Amygdala (tissue), 56 donors: ENCODE measurements around the gene NUDCD3.

Experiments
- DNase-seq, 56 donors: peaks; one replicate each; lab custom pipeline; 2025; lab: John Stamatoyannopoulos, UW

The NUDCD3 gene

DNA sequence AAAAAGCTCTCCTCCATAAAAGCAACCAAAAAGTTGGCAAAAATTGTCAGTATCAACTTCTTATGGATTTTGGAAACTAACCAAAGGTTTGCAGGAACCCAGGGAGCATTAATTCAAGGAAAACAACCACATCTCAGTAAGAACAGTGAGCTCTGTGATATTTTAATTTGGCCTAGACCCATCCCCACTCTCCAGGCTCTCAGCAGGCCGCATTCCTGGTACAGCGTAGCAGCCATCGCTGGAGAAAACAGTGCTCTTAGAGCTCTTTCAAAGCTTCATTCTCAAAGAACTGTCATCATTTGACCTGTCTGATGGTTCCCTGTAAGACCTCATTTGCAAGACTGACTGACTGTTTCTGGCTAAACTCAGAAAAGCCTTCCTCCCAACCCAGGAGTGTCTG, 81.9 kb downstream of the NUDCD3 start:
- no peak for DNase-seq

DNA sequence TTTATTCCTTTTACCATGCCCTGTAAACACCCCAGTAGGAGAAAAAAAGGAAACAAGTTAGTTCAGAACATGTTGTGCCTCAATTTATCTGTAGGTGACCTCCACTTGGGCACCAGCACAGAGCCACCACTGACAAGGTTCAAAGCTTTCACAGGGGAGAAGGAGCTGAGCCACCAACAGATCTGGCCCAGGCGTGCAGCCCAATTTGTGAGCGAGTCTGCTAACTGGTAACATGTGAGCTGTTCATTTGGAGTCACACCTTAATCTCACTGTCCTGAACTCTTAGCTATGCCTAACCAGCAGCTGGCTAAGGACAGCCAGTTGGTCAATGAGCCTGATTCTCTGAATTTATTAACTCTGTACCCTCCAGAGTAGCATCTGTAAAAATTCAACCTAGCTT, 86.7 kb downstream of the NUDCD3 start:
- no peak for DNase-seq

DNA sequence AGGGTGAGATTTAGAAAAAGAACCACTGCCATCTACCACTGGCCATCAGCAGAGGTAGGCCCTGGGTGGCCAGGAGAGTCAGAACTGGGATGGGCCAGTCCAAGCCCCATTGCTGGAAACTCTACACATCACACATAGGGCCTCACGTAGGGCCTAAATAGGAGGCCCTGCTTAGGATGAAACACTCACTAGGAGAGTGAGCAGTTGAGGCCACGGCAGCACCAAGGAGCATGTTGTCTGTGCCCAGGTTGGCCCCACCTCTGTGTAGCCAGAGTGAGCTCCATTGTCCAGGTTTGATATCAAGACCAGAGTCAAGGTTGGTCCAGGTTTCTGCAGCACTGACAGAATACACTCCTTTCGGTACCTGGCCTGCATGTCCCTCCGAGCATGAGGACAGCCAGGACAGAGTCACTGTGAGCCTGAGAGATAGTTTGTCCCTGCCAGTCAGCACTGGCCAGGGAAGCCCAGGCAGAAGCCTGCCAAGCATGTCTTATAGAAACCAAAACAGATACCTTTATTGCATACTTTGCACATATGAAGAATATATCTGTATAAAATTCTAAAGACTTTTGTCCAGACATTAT, 87.2 kb downstream of the NUDCD3 start:
- no peak for DNase-seq

DNA sequence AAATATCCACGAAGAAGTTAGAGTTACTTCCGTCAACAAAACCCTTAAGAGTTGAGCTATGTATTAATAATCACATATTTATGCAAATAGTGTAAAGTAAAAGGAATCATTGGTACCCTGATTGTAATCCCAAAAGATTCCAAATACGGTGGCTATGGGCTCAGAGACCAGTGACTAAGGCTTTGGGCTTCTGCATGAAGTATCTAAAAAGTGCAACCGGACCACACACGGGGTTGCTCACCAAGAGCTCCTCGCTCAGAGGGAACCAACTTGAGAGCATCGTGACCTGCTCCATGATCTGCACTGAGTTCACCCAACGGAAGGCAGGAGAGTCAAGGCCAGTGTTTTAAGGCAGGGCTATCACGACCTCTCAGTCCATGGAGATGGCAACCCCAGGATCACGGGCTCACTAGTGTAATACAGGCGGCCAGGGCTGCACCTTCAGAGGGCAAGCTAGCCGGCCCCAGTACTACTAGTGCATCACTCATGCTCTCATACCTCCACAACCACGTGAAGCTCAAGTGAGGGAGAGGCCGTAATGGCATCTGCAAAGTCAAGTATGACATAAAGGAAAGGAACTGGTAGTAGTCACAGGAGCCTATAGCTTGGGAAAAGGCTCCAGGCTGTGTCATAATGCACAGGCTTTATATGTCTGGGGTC, 87.9 kb downstream of the NUDCD3 start:
- DNase-seq = no peak

DNA sequence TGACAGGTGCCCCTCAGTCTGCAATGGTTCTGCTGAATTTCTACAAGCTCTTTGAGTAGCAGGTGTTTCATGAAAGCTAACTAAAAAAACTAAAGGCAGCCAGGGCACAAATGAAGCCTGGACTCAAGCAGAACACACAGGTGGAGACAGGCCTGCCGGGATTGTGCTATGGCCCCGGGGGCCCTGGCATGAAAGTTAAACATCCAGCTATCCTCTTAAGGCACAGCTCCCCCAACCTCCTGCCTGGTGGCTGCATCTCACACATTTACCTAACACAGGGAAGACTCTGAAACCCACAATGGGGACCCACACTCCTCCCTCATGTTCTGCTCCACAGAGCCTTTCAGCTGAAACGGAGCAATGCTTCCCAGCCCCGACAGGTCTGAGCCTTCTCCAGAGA, 88.8 kb downstream of the NUDCD3 start:
- no peak for DNase-seq

DNA sequence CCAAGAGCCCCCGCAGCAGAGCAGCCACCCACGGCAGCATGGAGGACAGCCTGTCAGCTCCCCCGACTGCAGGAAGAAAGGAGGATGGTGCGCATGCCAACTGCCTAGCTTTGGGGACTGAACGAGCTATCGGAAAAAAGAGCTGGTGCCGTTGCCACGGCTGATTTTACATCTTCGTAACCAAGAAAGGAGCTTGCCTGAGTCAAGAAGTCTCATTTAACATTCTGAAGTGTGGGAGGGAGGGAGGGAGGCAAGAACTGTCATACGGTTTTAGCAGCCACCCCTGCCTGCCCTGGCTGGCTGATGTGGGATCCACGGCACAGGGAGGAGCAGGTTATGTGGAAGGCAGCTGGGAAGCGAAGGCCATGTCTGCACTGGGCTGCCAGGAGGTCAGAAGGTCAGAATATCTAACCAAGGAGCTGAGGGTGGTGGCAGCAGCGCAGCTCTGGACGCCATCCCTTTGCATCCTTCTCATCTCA, 90.4 kb downstream of the NUDCD3 start:
- peak in 16 of 56 donors; percentile 15 to 74 (median 39) for DNase-seq

DNA sequence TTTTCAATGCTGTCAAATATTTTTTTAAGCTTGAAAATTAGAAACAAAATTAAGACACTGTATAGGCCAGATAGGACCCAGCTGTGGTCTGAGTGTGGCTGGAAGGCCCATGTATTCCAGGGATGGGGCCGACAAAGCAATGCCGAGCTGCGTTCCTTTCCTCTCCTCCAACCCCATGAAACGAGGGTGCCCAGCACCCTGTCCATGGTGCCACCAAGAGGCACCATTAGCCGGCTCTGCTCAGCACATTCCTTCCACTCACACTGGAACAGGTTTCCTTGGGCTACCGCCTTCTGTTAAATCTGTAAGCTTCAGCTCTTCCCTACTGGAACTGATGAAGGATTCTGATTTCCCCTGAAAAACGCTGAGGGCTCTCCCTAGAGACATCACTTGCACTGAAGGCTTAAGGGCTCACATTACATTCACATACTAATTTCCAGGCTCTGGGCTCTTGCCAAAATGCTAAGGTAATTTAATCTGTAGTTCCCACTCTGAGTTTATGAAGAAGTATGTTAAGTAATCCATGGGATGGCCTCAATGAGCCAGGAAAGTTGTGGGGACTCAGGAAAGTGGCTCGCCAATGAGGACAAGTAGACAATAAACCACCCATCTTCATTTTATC, 91.4 kb downstream of the NUDCD3 start:
- no peak for DNase-seq

DNA sequence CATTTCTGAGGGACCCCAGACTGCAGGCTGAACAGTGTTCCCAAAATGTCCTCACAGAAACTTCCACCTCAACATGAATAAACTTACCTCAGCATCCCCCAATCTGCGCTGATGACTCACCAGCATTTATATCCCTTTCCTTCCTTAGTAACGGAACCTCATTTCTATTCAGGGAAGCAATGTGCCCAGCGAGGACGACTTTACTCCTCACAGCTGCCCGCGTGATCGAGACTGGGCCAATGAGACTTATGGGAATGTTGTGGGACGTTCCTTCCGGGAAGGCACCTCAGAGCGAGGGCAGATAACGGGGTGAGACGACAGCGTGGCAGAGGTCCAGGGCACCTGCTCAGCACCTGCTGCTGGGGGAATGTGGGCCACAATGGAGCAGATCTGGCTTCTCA, 91.9 kb downstream of the NUDCD3 start:
- DNase-seq = peak in 20 of 56 donors; percentile 11 to 72 (median 36)

DNA sequence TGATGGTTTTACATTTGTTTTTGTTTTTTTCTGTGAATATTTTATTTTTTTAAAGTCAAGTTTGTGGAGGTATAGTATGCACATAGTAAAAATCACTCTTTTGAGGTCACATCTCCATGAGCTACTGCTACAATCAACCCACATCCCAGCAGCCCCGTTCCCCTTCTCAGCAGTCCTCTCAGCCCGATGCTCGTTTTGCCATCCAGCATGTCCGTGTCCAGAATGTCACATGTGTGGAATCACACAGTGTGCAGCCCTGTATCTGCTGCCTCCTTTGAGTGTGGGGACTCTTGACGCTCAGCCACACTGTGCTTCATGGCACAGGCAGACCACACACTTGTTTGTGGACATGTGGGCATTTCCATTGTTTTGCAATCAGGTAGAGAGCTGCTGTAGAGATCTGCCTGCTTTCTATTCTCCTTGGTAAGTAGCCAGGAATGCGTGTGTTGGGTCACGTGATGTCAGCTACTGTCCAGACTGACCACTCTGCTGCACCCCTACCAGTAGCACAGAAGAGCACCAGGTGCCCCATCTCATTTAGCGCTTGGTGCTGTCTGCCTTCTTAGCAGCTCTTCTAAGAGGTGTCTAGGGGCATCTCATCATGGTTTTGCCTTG, 93.4 kb downstream of the NUDCD3 start:
- DNase-seq = peak in 1 of 56 donors; percentile 54

DNA sequence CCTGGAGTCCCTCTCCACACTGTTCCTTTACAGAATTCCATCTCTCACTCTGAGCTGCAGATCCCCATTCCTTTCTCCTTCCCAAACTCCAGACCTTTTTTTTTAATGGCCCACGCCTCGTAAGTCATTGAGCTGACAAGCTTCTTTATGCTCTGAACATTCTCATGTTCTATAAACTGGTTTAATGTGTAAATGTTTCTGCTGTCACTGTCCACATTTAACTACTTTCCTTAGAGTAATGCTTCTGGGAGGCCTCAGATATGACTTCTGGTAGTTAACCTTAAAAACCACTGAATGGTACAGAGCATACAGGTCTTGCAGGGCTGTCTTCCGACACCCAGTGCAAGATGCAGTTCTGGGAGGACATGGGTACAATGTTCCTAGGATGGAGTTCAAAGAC, 94.0 kb downstream of the NUDCD3 start:
- no peak for DNase-seq

DNA sequence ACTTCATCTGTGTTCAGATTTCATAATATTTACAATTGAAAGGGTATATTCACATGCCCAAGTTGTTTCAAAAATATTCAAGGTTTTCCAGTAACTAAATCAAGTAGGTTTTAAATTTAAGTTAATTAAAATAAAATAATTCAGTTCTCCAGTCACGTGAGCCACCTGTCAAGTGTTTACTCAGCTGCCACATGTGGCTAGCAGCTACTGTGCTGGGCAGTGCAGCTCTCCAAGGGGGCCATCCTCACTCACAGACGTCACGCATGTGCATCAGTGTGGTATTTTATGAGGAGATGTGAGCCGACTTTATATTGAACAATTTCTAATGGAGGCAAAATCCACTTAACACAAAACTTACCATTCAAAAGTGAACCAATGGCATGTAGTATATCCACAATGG, 95.4 kb downstream of the NUDCD3 start:
- DNase-seq = no peak

DNA sequence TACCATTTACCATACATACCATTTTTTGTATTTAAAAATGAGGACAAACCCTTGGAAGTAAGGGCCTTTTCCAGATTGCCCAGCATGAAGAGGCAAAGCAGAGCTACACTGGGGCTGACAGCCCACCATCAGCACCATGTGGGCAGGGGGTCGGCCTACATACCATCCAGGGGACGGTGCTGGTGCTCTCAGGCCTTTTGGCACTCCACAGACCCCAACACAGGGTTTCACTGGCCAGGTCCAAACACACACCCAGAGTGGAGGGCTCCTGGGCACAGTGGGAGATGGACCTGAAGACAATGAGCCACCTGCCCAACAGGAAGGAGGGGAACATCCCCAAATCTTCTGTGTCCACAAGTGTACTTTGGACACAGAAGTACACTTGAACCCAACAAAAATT, 95.8 kb downstream of the NUDCD3 start:
- no peak for DNase-seq

DNA sequence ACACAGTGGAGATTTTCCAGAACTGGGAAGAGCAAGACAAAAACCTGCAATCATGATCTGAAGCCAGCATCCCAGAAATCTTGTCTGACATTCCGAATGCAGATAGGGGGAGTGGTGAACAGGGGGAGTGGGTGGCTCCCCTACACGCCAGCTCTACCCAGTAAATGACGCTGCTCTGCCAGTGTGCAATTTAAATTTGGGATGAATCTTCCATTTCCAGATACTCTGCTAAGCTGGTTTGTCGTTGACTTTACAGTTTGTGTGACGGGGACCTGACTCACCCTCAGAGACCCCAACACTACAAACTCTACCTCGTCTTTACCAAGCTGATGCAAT, 96.4 kb downstream of the NUDCD3 start:
- DNase-seq = no peak

DNA sequence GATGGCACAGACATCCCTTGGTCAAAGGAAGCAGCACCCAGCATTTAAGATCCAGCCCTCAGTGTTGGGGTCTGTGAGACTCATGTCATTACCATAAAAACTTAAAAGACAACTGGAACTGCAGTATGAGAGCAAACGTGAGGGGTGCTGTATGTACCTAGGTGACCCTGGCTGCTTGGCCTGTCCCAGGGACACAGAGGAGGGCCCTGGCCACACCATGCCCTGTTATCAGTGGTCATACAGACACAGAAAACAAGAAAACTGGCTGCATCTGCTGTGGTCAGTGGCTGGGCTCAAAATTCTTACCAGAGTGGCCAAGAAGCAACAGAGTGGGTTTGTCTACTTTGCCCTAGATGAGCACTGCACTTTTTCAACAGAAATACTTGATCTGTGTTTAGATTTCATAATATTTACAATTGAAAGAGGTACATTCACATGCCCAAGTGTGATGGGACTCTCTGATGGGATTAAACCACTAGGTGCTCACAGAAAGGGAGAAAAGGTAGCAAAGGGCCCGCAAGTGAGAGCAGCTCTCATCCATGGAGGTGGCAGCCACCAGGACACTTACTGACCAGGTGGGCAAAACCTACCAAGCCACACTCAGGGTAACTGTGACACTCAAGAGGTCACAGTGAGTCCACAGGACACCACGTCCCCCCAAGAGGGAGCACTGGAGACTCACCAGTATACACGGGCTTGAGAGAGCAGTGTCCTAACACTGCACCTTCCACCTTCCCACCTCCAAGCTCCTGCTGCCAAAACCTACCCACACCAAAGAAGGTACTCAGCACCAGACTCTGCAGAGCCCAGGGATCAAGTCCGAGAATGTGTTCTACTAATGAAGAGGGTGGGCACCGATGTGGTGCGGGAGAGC, 97.0 kb downstream of the NUDCD3 start:
- DNase-seq = no peak

DNA sequence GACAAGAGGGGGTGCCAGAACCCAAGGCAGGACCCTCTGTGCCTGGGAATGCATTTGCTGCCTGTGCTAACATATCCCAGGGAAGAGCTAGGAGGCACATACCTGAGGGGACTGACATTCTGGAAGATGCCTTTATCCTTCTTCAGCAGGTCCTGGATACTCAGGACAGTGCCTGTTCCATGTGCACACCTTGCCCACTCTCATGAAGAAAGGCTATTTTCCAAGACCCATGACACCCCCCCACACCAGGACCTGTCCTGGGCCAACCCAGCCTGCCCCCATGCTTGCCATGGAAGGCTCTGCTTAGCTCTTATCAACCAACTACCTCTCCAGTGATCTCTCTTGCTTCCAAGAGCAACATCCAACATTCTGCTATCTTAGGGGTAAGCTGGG, 97.8 kb downstream of the NUDCD3 start:
- no peak for DNase-seq

DNA sequence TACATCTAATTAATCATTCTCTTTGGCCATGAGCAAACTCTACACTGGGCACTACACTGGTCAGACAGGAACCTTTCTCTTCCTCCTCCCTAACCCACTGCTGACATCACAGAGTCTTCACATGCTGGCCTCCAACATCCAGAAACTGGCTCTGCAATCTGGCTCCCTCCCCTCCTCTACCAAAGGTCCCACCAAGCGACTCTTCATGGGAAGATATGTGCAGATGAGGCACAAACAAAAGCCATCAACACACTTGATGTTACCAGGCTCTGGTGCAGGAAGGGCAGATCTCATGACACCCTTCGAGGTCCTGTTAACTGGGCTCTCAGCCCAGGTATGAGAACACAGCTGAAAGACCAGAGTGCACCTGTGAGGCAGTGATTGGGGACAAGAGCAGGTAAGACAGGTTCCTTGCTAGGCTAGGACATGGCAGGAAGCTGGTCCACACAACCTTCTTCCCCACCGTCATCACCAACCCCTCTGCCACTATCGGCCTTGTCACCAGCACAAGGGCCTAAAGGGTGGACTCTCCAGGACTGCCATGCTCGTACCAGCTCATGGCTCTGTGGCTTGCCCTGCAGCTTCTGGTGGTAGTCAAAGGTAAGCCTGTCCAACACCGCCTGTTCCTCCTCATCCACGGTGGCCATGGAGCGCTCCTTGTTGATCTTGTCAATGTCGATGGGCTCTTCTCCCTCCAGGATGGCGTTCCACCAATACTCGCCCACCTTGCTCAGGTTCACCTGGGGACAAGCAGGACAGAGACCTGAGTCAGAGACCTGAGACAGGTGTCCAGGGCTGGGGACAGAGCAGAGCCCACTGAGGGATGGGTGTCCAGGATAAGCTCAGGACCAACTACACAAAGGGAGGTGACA, 98.5 kb downstream of the NUDCD3 start:
- DNase-seq = no peak

DNA sequence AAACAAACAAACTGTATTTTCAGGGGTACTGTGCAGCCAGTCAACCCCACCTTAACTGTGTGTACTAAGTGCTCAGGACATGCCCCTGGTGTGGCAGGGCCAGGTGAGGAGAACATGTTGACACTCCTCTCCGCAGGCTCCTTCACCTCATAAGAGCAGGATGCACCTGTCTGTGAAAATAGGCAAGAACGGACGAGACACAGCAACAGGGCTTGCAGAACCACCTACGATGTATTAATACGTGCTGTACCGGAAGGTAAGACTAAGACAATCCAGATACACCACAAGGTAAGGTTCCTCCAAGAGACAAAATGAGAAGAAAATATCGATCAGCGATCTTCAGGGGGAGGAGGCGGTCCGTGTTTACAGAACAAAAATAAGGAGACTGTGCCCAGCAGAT, 99.3 kb downstream of the NUDCD3 start:
- no peak for DNase-seq

DNA sequence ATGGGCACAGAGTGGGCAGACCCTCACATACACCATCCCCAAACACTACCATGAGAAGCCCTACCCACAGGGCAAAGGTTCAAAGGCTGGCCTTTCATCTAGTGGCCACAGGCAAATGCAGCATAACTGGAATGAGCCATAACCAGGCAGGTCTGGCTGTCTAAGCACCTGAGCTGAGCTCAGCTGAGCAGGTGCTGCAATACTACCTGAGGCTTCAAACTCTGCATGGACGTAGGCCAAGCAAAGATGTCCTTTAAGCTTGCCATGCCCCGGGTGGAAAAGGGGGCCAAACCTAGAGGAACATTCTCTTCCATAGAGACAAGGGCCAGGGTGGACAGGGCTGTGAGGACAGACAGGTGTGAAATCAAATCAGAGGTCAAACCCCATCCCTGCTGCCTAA, 99.8 kb downstream of the NUDCD3 start:
- DNase-seq = no peak

DNA sequence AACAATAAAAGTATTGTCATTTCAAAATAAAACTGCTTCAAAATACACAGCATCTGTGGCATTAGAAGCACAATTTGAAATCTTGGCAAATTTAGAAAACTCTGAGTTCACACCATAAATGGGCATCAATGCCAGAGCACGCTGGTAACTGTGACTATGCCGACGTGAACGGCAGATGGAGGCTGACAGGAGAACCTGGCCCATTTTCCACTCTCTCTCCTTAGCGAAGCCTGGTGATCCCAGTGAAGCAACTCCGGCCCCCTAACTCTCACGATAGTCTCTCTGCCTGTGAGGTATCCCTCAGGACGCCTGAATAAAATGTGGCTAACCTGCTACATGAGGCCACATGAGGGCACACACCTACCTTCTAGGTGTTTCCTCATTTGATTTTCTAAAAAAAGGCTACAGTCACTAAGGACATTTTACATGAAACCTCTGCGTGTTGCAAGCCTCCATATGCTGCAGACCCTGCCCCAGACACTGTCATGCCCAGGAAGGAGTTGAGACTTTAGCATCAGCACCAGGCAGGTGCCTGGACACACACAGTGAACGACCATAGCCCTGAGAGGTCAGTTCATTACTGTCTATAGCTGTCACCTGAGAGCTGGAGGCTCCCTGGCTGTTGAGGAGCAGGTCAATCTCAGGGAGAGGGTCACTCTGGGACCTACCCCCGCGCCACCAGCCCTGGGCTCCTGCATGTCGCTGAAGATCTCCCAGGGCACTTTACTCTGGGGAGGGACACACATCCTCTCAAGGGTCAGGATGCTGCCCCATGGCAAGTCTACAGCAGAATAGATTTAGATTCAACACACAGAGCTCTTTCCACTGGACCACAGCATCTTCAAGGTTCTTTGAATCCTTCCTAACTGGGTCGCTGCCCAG, 102.1 kb downstream of the NUDCD3 start:
- DNase-seq = peak in 3 of 56 donors; percentile 12 to 44 (median 24)
